ENCODE results near the gene BEX5. TPM values are rescaled to one million over a fixed set of nuclear protein-coding genes. Genes with fewer than 3 reads are reported as not detected.

BEX5 gene
- polyA plus RNA-seq, 5 donors, result 2.5 to 3.1 (median 3.0) TPM

Other genes with a start within 250 kb of the BEX5 start
- gene ZMAT1, start 223.9 kb downstream of the BEX5 start, polyA plus RNA-seq (ENCODE audit: insufficient read depth in 1 of 5, insufficient read length in 5 of 5, low replicate concordance in 1 of 5), result 10 to 100 TPM; 16.2 to 34.7 (median 31.8) TPM
- 1 to 10 TPM; 1.7 to 2.5 (median 2.2) TPM for gene TCEAL2, start 30.3 kb downstream of the BEX5 start, polyA plus RNA-seq (ENCODE audit: insufficient read depth in 1 of 5, insufficient read length in 5 of 5, low replicate concordance in 1 of 5)
- under 1 TPM in 2 of 5 donors, not detected in 3; 0.10 to 0.21 TPM for gene TCEAL6, start 13.5 kb downstream of the BEX5 start, polyA plus RNA-seq (ENCODE audit: insufficient read depth in 1 of 5, insufficient read length in 5 of 5, low replicate concordance in 1 of 5)
- not detected for gene TCP11X1, start 59.3 kb upstream of the BEX5 start, polyA plus RNA-seq (ENCODE audit: insufficient read depth in 1 of 5, insufficient read length in 5 of 5, low replicate concordance in 1 of 5)
- under 1 TPM in 3 of 5 donors, not detected in 2; 0.13 to 0.33 (median 0.14) TPM for gene NXF2, start 91.2 kb upstream of the BEX5 start, polyA plus RNA-seq (ENCODE audit: insufficient read depth in 1 of 5, insufficient read length in 5 of 5, low replicate concordance in 1 of 5)

Data from right lung (tissue), 5 donors.